ENCODE results near the gene VGLL4. TPM values are rescaled to one million over a fixed set of nuclear protein-coding genes. Genes with fewer than 3 reads are reported as not detected.

The VGLL4 gene
- total RNA-seq, 2 donors from 2014 or later: 87.2 to 203 TPM

GRCh38 chr3:11604139-11604892 is 39.4 kb downstream of the VGLL4 start:
- no peaks in the 10 kb centered on the region for H3K9me3 ChIP-seq
- DNase-seq (ENCODE audit: low spot score): no peak
- no peaks in the 10 kb centered on the region for H3K27me3 ChIP-seq (replicated peaks; ENCODE audit: insufficient read depth)
- peaks cover 17% of the 10 kb centered on the region for H3K4me1 ChIP-seq (replicated peaks)
- H3K36me3 ChIP-seq: no peaks in the 10 kb centered on the region
- peak overlapping the region in 1 of 2 donors; percentile 16 for H3K27ac ChIP-seq
- H3K4me3 ChIP-seq: no peak overlapping the region
- 63% methylated on average over 10 of the region's 15 CpGs for WGBS
- intact Hi-C loops (cut with DNase I): loop anchor here (5.0 kb wide), 1 partner anchor 33 kb away; no protein-coding TSS in a partner anchor
- TF ChIP-seq CTCF (IDR thresholded peaks at IDR 0.05) (no peak), POLR2A (IDR thresholded peaks at IDR 0.05) (no peak), POLR2AphosphoS5 (IDR thresholded peaks at IDR 0.05) (no peak)

- Histone ChIP-seq H3K27me3 (replicated peaks; ENCODE audit: insufficient read depth) (no peaks in the 10 kb centered on the region), H3K9me3 (no peaks in the 10 kb centered on the region), H3K36me3 (no peaks in the 10 kb centered on the region), H3K4me3 (no peak overlapping the region), H3K4me1 (replicated peaks) (peaks cover 17% of the 10 kb centered on the region), H3K27ac (peak overlapping the region in 1 of 2 donors; percentile 16)
- no peak for TF ChIP-seq POLR2AphosphoS5 (IDR thresholded peaks at IDR 0.05)
- no peak for TF ChIP-seq POLR2A (IDR thresholded peaks at IDR 0.05)
- TF ChIP-seq CTCF (IDR thresholded peaks at IDR 0.05): no peak
- no peak for DNase-seq (ENCODE audit: low spot score)
- 51% methylated on average over 9 of the region's 9 CpGs for WGBS
- intact Hi-C loops (cut with DNase I): loop anchor here (5.0 kb wide), 1 partner anchor 34 kb away; no protein-coding TSS in a partner anchor
Observed at GRCh38 chr3:11603628-11604027, 40.1 kb downstream of the VGLL4 start.

GRCh38 chr3:11602886-11603527 is 40.7 kb downstream of the VGLL4 start:
- DNase-seq (ENCODE audit: low spot score): no peak
- 77% methylated on average over 5 of the region's 5 CpGs for WGBS
- Histone ChIP-seq H3K27me3 (replicated peaks; ENCODE audit: insufficient read depth) (no peaks in the 10 kb centered on the region), H3K9me3 (no peaks in the 10 kb centered on the region), H3K27ac (peak overlapping the region; percentile 16 to 22), H3K36me3 (no peaks in the 10 kb centered on the region), H3K4me1 (replicated peaks) (peaks cover 17% of the 10 kb centered on the region), H3K4me3 (no peak overlapping the region)
- intact Hi-C loops (cut with DNase I): loop anchor here (5.0 kb wide), 1 partner anchor 34 kb away; no protein-coding TSS in a partner anchor
- TF ChIP-seq POLR2AphosphoS5 (IDR thresholded peaks at IDR 0.05) (no peak), CTCF (IDR thresholded peaks at IDR 0.05) (no peak), POLR2A (IDR thresholded peaks at IDR 0.05) (no peak)

- WGBS: 43% methylated on average over 11 of the region's 11 CpGs
- no peaks in the 10 kb centered on the region for H3K36me3 ChIP-seq
- intact Hi-C loops (cut with DNase I): loop anchor here (5.0 kb wide), 1 partner anchor 35 kb away; no protein-coding TSS in a partner anchor
- no peak overlapping the region for H3K4me3 ChIP-seq
- TF ChIP-seq POLR2A (IDR thresholded peaks at IDR 0.05) (no peak), CTCF (IDR thresholded peaks at IDR 0.05) (no peak), POLR2AphosphoS5 (IDR thresholded peaks at IDR 0.05) (no peak)
- H3K27ac ChIP-seq: peak overlapping the region; percentile 39 to 71
- DNase-seq (ENCODE audit: low spot score): no peak
- H3K4me1 ChIP-seq (replicated peaks): peaks cover 17% of the 10 kb centered on the region
- H3K27me3 ChIP-seq (replicated peaks; ENCODE audit: insufficient read depth): no peaks in the 10 kb centered on the region
- H3K9me3 ChIP-seq: no peaks in the 10 kb centered on the region
Observed at GRCh38 chr3:11602239-11602840, 41.4 kb downstream of the VGLL4 start.

Measured in prostate gland (tissue), 2 donors.